Activated T-helper 9 cell treated with anti-CD3 and anti-CD28 coated beads, Interleukin-2, amount 50 U/mL, for 16 hours (primary cell): ENCODE data around the gene SEMA4D.

Experiments used
- DNase-seq: peaks from one replicate; pipeline ENCODE4 v3.0.0-alpha.2; 2020; ENCODE audit warnings: low read depth

Gene SEMA4D

DNA sequence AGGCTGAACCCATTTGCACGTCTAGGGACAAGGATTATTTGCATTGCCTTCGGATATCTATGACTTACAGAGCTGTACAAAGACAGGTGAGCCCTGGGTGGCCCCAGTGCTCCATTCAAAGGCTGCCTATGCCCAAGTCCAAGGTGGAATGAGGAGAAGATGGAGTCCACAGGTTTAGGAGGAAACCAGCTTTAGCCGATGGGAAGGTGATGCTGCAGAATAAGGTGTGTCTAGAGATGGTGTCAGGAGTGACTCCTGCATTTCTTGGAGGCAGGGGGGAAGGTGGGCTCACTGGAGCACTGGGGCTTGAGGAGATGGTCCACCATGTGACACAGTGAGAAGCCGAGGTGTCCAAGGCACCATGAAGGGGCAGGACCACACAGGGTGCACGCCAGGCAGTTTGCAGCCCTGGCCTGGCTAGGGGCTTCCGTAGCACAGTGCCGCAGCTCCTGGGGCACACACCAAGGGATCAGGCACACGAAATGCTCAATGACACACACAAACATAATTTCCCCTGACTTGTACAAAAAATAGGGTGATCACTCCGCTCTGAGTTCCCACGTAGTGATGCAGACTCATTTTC, 32.1 kb downstream of the SEMA4D start:
- no peak for DNase-seq

DNA sequence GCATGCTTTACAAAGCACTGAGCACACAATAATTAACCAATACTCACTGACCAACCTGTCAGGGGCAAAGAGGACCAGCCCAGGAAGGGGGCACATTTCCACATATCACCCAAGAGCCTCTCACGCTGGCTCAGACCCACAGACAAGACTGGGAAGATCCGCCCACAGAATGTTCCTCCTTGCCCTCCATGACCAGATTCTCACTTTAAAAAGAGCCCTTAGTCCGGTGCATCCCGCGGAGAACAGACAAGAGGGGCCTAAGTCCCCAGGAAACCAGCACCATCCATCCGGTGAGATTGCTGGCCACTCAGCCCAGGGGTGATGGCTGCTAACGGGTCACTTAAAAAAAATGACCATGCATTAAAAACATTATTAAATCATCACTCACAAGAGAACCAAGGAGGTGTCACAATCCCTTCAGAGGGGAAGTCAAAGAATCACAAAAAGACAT, 32.9 kb downstream of the SEMA4D start:
- no peak for DNase-seq

DNA sequence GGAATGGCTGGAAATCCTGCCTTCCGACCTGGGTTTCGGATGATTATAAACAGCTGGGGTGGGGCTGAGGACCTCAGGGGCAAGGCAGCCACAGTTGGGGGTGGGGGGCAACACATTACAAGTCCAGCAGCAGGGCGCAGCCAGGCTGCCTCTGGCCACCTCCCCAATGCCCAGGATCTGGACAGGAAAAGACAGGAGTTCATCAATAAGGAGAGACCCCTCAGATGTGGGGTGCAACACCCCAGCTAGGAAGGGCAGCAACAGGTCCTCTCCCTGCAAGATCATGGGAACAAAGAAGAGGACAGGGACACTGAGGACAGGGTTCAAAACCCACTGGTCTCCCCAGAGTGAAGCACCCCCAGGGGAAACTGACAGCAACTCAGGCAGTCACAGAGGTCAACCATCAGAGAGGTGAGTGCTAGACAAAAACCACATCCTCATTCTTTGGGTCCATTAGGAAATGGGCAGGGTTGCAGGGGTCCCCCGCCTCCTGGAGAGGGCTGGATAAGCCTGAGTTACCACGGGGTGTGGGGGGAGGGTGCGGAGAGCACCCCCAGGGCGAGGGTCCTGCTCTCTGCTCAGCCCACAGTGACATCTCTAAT, 33.5 kb downstream of the SEMA4D start:
- no peak for DNase-seq

DNA sequence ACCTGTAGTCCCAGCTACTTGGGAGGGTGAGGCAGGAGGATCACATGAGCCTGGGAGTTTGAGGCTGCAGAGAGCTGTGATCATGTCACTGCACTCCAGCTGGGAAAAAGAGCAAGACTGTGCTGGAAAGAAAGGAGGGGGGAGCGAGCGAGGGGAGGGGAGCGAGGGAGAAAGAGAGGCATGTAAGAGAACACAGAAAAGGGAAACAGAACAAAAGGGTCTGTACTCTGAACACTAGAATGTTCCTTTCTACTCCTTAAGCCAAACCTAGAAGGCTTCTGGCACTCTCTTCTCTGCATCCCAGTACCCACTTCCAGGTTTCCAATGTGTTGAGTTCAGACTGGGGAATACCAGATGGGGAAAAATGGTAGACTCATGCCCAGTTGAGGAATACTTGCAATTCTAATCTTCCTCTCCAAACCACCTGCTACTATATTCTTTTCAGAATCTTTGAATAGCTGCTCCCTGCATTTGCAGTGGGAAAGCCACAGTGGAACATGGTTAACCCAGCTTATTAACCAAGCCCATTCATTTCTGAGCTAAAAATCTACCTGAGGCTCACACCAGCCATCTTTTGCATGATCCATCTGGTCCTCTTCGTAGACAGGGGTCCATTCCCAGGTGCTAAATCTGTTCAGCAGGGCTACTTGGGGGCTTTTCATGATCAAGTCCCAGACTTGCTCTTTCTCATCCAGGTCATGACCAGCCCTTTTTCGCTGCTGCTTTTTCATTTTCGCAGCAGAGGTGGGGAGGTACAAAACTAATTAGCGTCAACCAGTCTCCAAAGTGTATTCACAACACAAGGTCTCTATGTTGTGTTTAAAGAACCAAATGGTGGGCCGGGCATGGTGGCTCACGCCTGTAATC, 34.9 kb downstream of the SEMA4D start:
- no peak for DNase-seq

DNA sequence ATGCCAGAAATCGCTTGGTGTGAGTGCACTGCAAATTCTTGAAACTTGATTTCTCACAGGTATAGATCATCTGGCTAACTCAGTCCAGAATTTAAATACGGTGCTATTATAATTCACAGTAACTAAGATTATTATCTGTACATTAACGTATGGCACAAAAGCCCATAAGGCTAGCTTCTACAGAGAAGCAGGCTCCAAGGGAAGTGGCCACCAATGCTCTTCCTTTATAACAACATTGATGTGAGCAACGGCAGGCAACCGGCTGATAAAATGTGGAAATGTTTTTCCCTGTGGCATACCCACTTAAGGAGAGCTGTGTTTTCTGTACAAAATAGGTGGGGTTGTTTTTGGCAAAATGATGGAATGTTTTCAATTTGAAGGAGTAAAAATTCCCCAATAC, 35.7 kb downstream of the SEMA4D start:
- DNase-seq: no peak

DNA sequence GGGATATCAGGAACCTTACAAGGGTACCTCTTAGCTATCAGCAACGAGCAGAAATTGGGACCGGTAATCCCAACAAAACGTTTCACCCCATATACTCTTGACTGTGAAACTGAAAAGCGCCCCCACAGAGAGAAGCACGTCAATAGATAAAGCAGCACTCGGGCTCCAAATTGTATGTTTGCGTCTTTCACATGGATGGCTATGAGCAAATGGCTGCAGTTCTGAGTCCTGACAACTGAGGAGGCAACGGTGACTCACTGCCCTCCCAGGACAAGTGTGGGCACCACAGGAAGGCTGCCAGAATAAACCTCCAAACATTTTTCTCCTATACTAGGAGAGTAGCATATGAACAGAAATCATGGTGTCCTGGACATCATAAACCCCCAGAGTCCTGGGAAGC, 36.6 kb downstream of the SEMA4D start:
- no peak for DNase-seq

DNA sequence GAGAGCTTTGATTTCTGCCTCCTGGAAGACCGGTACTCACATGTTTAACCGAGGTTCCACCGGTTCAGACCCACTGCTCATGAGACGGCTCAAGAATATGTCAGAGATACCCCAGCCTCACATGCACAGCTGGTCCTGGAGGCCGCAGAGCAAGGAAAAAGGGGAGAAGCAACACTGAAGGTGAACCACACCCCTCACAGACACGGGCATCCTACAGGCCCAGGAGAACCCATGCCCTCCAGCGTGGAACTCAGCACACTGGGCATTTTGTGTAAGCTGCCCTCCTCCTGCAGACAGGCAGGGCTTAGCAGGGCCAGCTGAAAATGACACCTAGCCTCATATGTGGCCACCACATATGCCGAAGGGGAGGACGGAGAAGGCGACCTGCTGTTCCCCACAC, 37.4 kb downstream of the SEMA4D start:
- DNase-seq: no peak

DNA sequence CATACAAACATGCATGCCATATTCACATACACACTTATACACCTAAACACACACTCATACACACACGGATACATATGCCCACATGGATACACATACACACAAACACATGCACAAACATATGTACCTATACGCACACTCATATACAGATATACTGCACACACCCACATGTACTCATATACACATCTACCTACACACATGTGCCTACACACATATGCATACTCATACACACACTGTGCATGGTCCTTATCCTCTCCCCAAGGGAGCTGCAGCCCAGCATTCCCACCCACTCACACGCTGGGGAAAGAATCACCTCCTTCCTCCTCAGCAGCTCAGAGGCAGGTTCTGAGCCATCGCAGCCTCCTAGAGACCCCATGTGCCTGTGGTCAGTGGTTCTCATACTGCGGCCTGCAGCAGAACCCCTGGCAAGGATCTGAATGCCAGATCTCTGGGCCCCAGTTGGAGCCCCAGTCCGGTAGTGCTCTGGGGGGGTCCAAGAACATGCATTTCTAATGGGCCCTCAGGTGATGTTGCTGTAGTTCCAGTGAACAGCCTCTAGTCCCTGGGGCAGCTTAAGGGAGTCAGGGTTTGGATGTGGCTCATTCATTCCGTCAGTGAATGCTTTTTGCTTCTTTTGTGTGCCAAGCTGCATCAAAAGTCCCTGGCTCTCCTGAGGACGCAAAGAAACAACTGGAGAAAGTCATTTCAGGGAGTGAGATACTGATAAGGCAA, 39.0 kb downstream of the SEMA4D start:
- no peak for DNase-seq

DNA sequence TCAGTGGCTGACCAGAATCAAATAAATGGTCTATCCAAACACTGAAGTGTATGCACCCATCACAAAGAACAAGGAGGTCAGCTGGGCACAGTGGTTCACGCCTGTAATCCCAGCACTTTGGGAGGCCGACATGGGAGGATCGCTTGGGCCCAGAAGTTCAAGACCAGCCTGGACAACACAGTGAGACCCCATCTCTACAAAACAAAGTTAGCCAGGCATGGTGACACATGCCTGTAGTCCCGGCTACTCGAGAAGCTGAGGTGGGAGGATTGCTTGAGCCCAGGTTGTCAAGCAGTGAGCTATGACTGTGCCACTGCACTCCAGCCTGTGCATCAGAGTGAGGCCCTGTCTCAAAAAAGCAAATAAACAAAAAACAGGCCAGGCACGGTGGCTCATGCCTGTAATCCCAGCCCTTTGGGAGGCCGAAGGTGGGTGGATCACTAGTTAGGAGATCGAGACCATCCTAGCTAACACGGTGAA, 40.5 kb downstream of the SEMA4D start:
- no peak for DNase-seq

DNA sequence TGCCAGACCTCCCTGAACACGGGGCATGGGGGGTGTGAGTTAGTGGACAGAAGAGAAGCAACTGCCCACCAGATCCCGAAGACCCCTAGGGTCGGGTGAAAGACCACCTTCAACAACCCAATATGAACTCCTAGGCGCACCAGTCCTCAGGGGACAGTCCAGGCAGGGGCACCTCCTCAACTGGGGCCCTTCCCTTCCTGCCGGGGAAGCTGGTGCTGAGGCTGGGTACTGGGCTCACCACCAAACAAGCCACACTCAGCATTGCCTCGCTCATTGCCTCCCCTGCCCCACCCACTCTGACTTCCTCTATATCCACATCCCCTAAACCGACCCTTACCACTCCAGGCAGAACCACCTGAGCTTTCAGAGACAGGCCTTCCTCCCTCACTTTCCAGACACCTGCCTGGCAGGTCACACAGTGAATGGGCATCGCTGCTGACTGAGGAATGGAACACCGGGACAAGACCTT, 42.5 kb downstream of the SEMA4D start:
- no peak for DNase-seq

DNA sequence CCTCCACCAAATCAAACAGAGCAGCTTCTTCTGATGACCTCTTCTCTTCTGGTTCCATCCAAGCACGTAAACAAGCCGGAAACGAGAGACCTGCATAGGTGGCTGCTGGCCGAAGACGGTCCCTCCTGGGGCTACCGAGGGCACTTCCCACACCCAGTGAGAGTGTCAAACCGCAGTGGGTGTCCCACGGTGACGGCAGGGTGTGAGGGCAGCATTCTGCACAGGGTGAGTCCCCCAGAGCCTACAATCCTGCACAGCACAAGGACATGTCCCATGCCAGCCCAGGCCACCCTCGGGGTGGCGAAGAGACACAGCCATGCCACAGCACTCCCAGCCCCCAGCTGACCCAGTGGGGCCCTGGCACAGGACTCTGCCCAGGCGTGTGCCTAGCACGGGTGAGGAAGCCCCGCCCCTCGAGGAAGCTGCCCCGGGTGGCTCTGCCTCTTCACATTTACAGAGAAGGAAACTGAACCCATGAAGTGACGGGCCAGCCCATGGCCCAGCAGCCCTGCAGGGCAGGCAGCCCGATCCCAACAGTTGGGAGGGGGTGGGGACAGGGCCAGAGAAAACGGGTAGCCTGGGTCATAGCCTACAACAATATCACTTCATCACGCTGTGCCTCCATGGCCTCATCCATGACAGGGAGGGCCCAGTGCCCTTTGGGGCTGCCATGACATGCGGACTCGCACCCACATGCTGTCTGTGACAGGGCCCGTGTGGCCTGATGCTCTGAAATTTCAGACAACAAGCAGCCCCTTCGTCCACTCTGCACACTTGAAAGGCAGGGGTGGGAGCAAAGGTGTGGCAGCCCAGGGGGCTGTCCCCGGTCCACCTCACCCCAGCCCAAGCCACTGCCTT, 43.2 kb downstream of the SEMA4D start:
- no peak for DNase-seq

DNA sequence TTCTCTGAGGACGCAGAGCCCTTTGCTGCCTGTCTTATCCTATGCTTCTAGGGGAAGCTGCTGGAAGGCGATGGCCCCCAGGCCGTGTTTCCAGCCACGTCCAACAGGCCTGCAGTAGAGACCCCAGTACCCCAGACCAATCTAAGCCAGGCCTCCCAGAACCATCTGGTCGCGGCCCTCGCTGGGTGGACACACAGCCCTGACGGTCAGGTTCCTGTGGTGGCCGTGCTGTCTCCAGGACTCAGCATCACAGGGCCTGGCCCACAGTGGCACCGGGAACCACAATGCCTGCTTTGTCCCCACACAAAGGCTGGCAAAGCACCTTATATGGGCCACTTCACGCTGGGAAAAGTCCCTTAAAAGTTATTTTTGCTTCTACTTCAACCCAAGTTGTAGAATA, 44.5 kb downstream of the SEMA4D start:
- no peak for DNase-seq

DNA sequence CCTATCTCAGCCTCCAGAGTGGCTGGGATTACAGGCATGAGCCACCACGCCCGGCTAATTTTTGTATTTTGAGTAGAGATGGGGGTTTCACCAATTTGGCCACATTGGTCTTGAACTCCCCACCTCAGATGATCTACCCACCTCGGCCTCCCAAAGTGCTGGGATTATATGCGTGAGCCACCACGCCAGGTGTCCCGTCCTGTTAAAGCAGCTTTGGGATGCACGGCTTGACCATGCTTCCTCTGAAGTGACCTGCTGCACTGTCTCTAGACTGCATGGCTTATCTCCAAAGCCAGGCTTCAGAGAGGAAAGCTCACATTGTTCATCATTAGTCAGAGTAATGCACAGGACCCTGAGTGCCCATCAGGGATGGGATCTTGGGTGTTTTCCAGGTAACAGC, 45.4 kb downstream of the SEMA4D start:
- no peak for DNase-seq

DNA sequence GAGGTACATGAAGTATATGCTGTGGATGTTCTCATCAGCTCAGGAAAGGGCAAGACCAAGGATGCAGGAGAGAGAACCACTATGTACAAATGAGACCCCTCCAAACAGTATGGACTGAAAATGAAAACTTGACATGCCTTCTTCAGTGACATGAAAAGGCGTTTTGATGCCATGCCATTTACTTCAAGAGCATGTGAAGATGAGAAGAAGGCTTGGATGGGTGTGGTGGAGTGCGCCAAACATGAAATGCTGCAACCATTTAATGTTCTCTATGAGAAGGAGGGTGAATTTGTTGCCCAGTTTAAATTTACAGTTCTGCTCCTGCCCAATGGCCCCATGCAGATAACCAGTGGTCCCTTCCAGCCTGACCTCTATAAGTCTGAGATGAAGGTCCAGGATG, 47.7 kb downstream of the SEMA4D start:
- no peak for DNase-seq

DNA sequence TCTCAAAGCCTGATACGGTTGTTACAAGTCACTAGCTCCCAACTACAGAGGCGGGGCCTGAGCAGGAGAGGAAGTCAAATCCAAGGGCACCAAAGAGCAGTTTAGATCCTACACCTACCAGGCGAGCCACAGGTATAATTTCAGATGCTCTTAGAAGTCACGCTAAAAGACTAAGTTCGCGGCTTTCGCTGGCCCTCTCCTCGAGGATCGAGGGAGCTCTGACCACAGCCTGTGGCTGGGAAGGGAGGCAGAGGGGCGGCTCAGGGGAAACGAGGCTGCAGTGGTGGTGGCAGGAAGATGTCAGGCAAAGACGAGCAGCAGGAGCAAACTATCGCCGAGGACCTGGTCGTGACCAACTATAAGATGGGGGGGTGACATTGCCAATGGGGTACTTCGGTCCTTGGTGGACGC, 48.6 kb downstream of the SEMA4D start:
- DNase-seq: no peak

DNA sequence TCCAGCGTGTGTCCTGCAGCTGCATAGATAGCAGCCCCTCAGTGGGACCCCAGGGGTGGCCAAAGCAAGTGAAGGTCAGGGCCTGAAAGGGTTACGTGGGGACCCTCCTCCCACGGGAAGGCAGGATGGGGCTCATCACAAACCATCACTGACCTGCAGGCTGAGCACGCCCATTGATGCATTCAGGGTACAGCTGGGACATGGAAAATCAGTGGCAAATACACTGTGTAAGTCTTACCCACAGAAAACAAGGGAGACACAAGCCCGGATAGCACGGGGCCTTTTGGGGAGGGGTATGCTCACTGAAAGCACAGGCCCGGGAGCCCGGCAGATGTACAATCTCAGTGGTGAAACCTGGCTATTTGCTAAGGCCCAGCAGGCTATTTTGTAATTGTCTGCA, 49.1 kb downstream of the SEMA4D start:
- DNase-seq: no peak

DNA sequence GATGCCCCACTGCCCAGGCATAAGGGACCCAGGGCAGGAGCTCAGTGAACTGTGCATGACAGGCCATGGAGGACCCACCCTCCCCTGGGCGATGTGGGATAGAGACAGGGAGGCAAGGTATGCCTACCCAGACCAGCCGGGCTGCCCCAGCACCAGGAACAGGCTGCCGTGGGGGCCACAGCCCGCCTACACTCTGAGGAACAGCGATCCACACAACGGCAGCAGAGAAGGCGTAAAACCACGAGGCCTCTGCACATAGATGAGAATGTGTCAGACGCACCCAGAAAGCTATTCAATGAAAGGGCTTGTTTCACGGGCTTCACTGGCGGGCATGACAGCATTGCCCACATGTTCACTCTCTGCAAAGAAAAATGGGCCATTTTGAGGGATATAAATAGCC, 49.5 kb downstream of the SEMA4D start:
- no peak for DNase-seq

DNA sequence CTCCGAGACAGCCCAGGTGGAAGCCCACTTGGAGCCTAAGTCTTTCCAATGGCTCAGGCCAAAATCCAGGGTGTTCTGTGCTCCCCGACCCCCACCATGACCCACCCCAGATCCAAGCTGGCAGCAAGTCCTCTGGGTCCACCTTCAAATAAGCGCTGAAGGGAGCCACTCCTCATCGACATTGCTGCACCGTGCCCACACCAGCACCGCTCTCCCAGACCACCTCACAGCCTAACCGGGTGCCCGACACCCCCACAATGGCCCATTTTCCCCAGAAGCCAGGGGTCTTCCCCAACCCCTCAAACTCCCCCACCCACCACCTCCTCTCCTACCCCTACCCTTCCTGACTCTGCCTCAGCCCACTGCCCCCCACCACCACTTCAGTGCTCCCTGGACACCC, 50.5 kb downstream of the SEMA4D start:
- DNase-seq: no peak

DNA sequence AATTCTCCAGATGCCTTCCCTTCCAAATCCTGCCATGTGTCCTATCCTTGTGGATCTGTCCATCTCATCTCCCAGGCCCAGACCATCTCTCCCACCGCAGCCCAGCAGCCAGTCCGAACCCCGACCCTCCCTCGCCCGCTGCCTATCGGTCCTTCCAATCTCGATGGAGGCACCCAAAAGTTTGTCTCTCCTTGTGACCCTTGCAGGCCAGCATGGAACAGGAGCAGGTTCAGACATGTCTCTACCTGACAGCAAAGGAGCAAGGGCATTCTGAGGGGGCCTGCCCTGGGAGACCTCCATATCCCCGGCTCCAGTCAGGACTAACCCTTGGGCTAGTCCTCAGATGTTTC, 51.0 kb downstream of the SEMA4D start:
- DNase-seq: no peak

DNA sequence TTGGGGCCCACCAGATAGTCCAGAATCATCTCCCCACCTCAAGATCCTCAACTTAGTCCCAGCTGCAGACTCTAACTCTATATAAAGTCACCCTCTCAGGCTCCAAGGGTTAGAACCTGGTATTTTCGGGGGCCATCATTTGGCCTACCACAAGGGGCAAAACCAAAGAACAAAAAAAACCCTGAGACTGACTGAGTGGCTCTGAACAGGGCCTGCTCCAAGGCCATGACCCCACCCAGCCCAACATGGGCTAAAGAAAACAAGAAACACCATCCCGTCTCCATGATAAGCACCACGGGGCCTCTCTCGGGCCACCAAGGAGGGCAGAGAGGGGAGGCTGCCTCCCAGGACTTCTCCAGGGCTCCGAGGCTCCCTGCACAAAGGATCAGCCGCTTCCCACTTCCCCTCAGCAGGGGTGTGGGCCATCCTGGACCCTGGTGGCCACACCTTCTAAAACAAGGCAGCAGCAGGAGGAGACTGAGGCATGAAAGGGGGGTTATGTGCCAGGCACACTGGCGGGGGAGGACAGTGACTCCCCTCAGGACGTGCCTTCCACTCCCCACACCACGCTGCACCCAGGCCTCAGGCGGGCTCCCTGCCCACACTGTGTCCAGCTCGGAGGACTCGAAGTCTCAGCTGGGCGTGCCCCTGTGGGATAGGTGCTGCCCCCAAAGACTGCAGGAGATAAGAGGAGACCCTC, 51.5 kb downstream of the SEMA4D start:
- no peak for DNase-seq

DNA sequence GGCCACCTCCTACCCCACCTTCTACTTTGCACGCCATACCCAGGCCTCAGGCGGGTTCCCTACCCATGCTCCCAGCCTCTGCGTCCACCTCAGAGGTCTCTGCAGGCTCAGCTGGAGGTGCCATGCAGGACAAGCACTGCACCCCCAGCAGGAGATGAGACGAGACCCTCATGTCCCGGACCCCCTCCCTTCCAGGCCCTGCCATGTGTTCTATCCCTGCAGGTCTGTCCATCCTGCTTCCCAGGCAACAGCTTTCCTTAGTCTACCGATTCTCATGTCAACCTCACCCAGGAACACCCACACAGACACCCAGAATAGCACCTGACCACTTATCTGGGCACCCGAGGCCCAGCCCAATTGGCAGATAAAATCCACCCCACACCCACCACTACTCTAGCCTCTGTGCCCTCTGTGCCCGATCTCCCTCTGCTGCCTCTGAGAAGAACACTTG, 52.1 kb downstream of the SEMA4D start:
- no peak for DNase-seq
